SK-N-SH treated with all-trans-retinoic acid at 6 μM for 48 hours (cell line): Measurements from ENCODE around the gene GLIPR2.

Experiments used
- ARNTL ChIP-seq: fragments of 450-650 bp; formaldehyde crosslinking; IDR thresholded peaks from 2 replicates; pipeline ENCODE4 v1.5.0; 2020; ENCODE audit warnings: low read depth, mild to moderate bottlenecking, moderate library complexity, borderline replicate concordance
- BACH2 ChIP-seq: fragments of 250-450 bp; sonication (Bioruptor Pico); IDR thresholded peaks from 2 replicates; pipeline ENCODE4 v1.9.0; 2021; ENCODE audit warnings: mild to moderate bottlenecking, borderline replicate concordance
- CREB5 ChIP-seq: fragments of 250-450 bp; sonication (Bioruptor Pico); IDR thresholded peaks from 2 replicates; pipeline ENCODE4 v1.5.1; 2020; ENCODE audit warnings: low read depth, mild to moderate bottlenecking, moderate library complexity
- CSDC2 ChIP-seq: fragments of 250-450 bp; sonication (Bioruptor Pico); IDR thresholded peaks from 2 replicates; pipeline ENCODE4 v1.5.0; 2020; ENCODE audit warnings: mild to moderate bottlenecking, moderate library complexity
- GLIS3 ChIP-seq: fragments of 250-450 bp; sonication (Bioruptor Pico); IDR thresholded peaks from 2 replicates; pipeline ENCODE4 v1.5.0; 2020; ENCODE audit warnings: mild to moderate bottlenecking, moderate library complexity
- ISL1 ChIP-seq: fragments of 250-450 bp; sonication (Bioruptor Pico); IDR thresholded peaks from 2 replicates; pipeline ENCODE4 v2.1.2; 2022; ENCODE audit warnings: mild to moderate bottlenecking, moderate library complexity
- OSR1 ChIP-seq: fragments of 250-450 bp; sonication (Bioruptor Pico); IDR thresholded peaks from 2 replicates; pipeline ENCODE4 v1.8.0; 2022; ENCODE audit warnings: moderate library complexity, mild to moderate bottlenecking, inconsistent platforms
- PATZ1 ChIP-seq: fragments of 250-450 bp; sonication (Bioruptor Pico); IDR thresholded peaks from 2 replicates; pipeline ENCODE4 v1.8.0; 2020; ENCODE audit warnings: mild to moderate bottlenecking, moderate library complexity, borderline replicate concordance
- POU6F1 ChIP-seq: fragments of 250-450 bp; sonication (Bioruptor Pico); IDR thresholded peaks from 2 replicates; pipeline ENCODE4 v1.8.0; 2021; ENCODE audit warnings: low read depth, mild to moderate bottlenecking, moderate library complexity, borderline replicate concordance
- RARB ChIP-seq: fragments of 250-450 bp; sonication (Bioruptor Pico); IDR thresholded peaks from 2 replicates; pipeline ENCODE4 v1.8.0; 2021; ENCODE audit warnings: mild to moderate bottlenecking, moderate library complexity
- SNAI2 ChIP-seq: fragments of 250-450 bp; sonication (Bioruptor Pico); IDR thresholded peaks from 2 replicates; pipeline ENCODE4 v1.5.0; 2020; ENCODE audit warnings: mild to moderate bottlenecking, moderate library complexity
- ZFP3 ChIP-seq: fragments of 250-450 bp; sonication (Bioruptor Pico); IDR thresholded peaks from 2 replicates; pipeline ENCODE4 v1.5.0; 2020; ENCODE audit warnings: mild to moderate bottlenecking, moderate library complexity
- ZNF70 ChIP-seq: fragments of 450-650 bp; formaldehyde crosslinking; IDR thresholded peaks from 2 replicates; pipeline ENCODE4 v1.5.0; 2020; ENCODE audit warnings: mild to moderate bottlenecking, moderate library complexity
- ZNF8 ChIP-seq: fragments of 450-650 bp; formaldehyde crosslinking; IDR thresholded peaks from 2 replicates; pipeline ENCODE4 v1.5.0; 2020; ENCODE audit warnings: mild to moderate bottlenecking, moderate library complexity

GRCh38 chr9:36150574-36151315 lies 14.2 kb downstream of the GLIPR2 start:
- no peak for TF ChIP-seq ZNF8 (CRISPR knock-in tag)
- TF ChIP-seq RARB (CRISPR knock-in tag), result no peak
- no peak for TF ChIP-seq PATZ1 (CRISPR knock-in tag)
- TF ChIP-seq OSR1 (CRISPR knock-in tag), result no peak
- no peak for TF ChIP-seq CSDC2 (CRISPR knock-in tag)
- no peak for TF ChIP-seq CREB5 (CRISPR knock-in tag)
- TF ChIP-seq BACH2 (CRISPR knock-in tag), result no peak
- no peak for TF ChIP-seq ZFP3 (CRISPR knock-in tag)
- TF ChIP-seq SNAI2 (CRISPR knock-in tag), result no peak
- no peak for TF ChIP-seq ARNTL (CRISPR knock-in tag)
- no peak for TF ChIP-seq GLIS3 (CRISPR knock-in tag)
- TF ChIP-seq ISL1, result no peak
- no peak for TF ChIP-seq ZNF70 (CRISPR knock-in tag)
- TF ChIP-seq POU6F1 (CRISPR knock-in tag), result no peak
